Activated CD4-positive, CD25-positive, alpha-beta regulatory T cell treated with anti-CD3 and anti-CD28 coated beads, Interleukin-2, amount 50 U/mL, for 16 hours (primary cell): ENCODE results near the gene ZNF750.

Experiments
- DNase-seq: peaks from one replicate; pipeline ENCODE4 v3.0.0-alpha.2; 2020; ENCODE audit warnings: low read depth, low spot score

ZNF750 gene

DNA sequence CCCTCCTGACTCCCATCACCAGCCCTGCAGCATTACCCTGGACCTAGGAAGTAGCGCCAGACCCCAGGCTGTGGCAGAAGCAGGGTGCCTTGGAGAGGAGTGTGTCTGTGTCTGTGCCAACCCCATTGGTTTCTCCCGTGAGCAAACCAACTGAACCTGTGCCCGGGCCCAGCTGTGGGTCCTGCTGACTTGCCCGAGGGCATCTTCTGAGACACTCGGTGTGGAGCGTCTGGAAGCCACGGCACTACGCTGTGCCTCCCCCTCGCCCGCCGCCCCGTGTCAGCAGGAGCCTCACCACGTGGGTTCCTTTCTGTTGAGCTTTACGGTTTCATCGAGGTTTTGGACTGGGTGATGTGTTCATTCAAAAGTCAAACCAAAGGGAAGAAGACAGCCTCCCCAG lies 27.8 kb downstream of the ZNF750 start:
- DNase-seq: no peak

DNA sequence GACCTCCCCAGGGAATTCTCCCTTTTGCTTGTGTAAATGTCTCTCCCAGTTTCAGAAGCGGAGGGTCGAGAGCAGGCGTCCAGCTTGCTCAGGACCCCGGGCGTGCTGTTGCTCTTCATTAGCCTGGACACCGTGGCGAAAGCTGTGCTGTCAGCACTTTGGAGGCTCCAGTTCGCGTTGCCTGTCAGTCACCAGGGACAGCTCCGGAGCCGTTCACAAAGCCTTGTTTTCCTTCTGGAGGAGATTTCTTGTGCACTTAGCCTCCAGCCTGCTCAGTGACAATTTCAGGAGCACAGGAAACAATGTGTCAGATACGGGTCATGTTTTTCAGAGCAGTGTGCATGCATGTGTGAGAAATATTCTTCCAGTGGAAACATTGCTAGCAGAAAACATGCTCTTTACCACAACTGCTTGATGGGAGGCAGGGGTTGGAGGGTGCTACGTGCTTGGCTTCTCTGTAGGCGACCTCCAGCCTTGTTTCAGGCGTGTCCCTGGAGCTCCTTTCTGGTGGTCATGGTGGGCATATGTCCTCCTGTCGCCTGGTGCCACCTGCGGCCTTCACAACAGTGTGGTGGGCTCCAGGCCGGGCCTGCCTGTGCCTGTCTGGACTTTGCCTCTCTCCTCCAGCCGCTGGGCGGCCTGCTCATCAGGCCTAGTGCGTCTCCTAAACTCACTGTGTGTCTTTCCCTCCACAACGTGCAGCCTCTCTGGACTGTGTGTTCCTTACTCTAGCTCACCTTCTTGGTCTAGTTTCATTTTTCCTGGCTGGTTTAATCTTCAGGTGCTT lies 29.0 kb downstream of the ZNF750 start:
- no peak for DNase-seq

DNA sequence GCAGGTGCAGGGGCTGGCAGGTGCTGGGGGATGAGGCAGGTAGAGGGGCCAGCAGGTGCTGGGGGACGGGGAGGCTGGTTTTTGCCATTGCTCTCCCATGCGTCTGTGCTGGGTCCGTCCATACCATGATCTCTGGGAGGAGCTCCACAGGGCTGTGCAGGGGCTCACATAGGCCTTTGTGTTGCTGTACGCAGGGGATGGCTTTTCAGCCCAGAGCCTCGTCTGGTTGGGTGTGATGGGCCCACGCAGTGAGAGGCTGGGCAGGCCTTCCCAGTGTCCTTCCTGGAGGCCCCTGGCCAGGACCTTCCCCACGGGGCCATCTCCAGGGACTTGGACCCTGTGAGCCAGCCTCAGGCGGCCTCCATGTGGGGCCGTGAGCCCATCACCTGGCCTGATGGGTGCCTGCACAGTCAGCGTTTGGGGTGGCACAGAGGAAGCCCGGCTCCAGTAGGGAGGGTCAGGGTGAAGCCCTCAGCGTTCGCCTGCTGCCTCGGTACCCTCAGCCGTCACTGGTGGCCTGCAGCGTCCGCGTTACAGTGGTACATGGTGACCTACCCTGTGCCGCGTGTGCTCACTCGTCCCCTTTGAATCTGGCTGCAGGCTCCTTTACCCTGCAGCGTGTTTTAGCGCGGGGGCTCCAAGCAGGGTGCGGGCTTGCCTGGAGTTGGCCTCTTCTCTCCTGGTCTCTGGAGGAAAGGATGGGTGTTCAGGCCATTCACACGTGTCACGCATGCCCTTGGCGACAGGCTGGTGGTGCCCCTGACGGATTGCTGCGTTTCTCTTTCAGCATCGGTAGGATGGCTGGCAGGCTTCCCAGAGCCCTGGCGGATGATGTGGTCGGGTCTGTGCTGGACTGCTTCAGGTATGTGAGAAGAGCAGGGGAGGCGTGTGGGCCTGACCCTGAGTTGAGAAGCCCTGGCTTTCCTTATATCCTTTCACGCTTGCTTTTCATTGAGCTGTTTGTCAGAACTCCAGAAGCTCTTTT lies 30.6 kb downstream of the ZNF750 start:
- DNase-seq: no peak

DNA sequence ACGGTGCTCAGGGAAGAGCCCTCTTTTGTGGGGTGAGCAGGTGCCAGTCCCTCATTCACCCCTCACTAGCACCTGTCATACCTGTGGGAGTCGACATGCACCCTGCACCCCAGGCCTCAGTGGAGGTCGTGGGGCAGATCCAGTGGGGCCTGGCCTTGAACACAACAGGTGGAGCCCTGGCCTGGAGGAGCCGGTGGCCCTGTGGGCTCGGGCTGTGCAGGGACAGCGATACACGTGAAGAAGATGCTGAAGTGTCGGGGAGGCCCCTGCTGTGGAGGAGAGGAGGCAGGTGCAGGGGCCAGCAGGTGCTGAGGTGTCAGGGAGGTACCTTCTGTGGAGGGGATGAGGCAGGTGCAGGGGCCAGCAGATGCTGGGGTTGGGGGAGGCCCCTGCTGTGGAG lies 31.8 kb downstream of the ZNF750 start:
- DNase-seq: no peak

DNA sequence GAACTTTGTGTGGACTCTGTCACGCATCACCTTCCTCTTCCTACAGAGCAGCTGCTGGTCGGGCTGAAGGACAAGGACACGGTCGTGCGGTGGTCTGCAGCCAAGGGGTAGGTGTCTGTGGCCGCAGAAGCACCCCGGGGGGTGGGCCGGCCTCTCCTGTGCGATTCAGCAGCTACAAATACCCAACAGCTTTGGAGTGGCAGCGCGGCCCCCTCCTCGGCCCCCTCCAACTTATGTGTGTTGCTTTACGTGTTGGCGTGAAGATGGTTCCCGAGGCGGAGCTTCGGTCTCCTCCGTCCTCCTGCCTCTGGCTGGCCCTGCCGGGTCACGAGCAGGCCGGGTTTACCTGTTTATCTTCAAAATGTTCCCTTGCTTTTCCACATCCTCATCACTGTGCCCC lies 32.3 kb downstream of the ZNF750 start:
- no peak for DNase-seq

DNA sequence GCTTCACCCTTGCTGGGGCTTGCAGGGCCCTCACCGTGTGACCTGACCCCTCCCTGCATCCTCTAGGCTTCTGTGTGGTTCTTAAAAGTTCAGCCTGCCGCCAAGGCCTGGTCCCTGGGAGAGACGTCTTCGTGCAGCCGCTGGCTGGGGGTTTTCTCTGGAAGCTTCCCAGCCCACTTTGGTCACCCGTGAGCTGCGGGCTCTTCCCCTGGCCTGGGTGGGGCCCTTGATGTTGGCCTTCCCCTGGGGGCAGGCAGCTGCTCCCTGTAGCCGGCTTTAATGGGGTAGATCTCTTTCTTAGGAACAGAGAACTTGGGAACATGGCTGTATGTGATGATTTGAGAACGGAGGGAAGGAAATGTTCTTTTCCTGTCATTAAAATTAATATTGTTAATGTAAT lies 32.7 kb downstream of the ZNF750 start:
- no peak for DNase-seq

DNA sequence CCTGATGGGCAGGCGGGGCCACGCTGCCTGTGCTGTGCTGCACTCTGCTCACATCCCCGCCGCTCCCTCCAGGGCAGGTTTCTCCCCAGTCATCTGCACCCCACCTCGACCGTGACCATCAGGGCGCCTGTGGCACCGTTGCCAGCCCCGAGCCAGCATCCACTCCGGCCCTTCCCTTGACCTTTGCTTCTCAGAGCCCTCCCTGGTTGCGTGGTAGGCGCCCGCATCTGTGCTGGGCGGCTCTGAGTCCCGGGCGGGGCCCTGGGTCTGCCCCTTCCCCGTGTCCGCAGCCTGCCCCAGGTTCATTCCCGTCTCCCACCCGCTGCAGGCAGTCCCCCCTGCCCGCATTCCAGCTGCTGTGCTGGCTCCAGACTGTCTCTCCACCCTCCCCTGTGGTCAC lies 33.2 kb downstream of the ZNF750 start:
- DNase-seq: no peak

DNA sequence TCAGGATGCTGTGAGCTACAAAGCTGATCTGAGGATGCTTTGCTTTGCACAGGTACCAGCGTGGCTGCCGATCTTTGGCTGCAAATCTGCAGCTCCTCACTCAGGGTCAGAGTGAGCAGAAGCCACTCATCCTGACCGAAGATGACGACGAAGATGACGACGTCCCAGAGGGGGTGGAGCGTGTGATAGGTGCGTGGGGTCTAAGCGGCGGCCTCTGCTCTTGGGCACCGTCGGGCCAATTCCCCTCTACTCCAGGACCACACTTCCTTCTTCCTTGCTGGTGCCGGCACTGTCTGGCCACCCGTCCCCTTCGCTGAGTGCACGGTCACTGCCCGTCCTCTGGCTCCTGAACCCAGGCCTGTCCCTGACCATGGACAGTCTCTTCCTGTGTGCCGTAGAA lies 34.0 kb downstream of the ZNF750 start:
- no peak for DNase-seq

DNA sequence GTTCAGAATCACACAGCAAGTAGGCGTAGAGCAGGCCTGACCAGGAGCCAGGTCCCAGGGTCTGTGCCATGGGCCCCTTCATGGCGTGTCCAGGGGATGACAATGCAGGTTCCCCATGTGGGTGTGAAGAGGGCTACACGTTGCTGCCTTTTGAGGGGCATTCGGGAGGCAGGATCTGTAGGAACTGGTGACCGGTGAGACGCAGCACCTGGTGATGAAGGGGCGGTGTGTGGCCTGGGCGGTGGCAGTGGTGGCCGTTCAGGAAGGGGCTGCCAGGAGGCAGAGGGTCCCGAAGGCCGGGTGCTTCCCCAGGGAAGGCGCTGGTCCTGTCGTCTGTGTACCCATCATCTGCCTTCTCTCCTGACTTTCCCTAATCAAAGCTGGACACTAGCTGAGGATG lies 34.6 kb downstream of the ZNF750 start:
- DNase-seq: no peak

DNA sequence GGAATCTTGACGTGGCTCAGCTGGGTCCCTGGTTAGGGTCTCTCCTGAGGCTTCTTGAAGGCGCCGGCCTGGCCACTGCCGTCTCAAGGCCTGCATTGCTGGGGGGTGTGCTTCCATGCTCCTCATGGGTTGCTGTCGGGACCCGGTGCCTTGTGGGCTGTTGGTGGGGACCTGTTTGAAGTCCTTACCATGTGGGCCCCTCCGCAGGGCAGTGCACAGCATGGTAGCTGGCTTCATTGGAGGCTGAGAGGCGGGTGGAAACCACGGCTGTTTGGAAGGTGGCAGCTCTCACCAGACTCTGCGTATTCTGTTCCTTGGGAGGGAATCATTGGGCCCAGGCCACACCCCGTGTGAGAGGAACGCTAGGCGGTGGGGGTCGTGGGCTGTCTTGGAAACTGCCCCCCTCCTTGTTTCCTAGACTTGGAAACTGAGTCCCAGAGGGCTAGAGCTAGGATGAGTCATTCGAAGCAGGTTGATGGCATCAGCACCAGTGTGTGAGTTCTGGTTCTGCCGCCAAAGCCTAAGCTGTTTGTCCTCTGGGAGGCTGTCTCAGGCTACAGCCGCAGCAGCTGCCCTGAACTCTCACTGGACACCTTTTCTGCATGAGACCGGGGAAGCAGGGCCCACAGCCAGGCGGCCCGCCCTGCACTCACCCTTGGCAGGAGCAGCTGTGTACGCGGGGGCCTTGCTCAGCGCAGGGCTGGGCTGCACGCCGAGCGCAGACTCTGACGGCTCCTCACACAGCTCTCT lies 35.2 kb downstream of the ZNF750 start:
- DNase-seq: no peak

DNA sequence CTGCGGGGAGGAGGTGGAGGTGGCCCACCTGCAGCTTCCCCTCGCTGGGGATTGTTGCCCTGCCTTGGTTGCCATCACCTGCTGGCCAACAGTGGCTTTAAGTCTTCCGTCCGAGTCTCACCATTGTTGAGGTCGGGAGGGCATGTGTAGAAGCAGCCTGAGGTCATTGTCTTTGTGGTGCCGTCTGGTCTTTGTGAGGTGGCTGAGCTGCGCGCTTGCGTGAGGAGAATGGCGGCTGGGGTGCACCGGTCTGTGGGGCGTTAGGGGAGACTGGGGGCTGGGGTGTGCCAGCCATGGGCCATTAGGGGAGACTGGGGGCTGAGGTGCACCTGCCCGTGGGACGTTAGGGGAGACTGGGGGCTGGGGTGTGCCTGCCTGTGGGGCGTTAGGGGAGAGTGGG lies 36.2 kb downstream of the ZNF750 start:
- no peak for DNase-seq

DNA sequence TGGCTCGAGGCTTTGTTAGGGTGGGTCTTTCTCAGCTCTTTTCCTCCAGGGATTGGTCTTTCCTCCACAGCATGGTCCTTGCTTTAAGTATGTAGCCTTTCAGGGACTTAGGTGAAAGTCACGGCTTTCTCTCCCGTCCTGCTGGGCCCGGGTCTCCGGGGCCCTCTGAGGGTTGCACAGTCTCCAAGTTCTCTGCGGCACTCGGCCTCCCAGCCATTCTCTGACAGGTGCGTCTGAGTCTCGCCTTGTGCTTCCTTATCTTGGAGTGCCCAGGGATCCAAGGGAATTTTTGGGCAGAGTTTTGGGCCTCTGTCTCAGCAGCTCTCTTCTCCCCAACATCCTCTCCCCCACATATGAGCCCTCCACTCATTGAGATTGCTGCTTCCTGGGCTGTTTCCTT lies 36.6 kb downstream of the ZNF750 start:
- DNase-seq: no peak

DNA sequence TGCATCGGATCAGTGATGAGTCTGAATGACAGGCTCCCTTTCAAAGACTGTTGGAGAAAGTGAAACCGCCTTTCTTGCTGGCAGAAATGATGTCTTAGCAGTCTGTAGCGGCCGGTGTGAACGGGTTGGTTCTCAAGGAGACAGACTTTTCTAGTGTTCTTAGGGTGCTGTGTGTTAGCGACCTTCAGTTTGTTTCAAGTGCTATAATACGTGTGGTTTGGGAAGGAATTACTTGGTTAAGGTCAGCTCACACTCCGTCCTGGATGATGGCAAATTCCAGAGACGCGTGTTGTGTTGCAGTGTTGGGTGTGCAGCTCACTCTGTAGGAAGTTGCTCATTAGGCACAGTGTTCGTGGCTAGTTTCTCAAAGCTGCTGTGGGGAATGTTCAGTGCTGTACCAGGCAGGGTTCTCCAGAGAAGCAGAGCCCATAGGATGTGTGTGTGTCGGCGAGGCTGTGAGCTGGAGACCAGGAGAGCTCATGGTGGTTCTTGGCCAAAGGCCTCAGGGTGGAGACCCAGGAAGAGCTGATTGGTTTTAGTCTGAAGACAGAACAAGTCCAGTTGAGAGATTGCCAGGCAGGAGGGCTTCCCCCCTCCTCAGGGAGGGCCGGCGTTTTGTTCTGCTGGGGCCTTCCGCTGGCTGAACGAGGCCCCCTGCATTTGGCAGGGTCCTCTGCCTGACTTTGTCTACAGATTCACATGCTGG lies 37.6 kb downstream of the ZNF750 start:
- no peak for DNase-seq

DNA sequence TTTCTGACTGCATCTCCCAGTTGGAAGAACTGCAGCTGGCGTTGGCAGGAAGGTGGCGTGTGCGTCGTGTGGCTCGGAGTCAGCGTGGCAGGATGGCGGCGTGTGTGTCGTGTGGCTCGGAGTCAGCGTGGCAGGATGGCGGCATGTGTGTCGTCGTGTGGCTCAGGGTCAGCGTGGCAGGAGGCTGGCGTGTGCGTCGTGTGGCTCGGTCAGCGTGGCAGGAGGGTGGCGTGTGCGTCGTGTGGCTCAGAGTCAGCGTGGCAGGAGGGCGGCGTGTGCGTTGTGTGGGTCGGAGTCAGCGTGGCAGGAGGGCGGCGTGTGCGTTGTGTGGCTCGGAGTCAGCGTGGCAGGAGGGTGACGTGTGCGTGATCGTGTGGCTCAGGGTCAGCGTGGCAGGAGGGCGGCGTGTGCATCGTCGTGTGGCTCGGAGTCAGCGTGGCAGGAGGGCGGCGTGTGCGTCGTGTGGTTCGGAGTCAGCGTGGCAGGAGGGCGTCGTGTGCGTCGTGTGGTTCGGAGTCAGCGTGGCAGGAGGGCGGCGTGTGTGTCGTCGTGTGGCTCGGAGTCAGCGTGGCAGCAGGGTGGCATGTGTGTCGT lies 38.3 kb downstream of the ZNF750 start:
- no peak for DNase-seq

DNA sequence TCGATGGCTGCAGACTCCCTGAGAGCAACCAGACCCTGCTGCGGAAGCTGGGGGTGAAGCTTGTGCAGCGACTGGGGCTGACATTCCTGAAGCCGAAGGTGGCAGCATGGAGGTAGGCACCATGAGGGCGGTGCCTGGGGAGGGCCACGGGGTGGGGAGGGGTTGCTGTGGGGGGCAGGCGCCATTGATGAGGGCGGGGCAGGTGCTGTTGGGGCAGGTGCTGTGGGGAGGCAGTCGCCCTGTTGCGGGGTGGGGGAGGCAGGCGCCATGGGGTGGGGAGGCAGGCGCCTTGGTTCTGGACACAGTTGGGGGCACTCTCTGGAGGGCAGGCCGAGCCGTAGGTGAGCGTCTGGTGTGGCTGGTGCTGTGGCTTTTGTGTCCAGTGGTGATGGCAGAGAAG lies 38.9 kb downstream of the ZNF750 start:
- no peak for DNase-seq

DNA sequence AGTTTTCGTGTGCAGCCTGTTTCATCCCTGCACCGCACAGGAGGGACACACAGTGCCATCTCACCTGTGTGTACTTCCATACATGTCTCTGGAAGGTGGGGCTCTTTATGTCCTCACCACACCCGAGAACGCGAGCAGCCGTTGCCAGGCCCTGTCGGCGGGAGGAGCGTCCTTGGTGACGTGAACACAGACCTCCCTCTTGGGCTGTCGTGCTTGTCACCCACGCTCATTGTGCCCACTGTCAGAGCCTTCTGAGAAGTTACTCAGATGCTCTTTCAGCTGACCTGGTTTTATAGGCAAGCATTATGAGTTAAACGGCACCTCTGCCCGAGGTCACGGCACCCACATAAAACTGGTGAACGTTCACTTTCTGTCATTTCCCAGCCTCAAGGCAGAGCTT lies 40.2 kb downstream of the ZNF750 start:
- DNase-seq: no peak

DNA sequence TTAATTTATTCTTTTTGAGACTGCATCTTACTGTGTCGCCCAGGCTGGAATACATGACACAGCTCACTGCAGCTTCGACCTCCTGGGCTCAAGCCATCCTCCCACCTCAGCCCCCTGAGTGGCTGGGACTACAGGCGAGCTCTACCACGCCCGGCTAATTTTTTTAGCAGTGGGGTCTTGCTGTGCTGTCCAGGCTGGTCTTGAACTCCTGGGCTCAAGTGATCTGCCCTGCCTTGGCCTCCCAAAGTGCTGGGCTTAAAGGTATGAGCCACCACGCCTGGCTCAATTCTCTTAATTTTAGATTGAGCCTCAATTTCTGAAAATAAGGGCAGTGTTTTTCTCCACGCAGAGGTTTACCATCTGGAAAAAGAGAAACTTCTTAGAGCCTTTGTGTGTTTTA lies 41.1 kb downstream of the ZNF750 start:
- DNase-seq: no peak

DNA sequence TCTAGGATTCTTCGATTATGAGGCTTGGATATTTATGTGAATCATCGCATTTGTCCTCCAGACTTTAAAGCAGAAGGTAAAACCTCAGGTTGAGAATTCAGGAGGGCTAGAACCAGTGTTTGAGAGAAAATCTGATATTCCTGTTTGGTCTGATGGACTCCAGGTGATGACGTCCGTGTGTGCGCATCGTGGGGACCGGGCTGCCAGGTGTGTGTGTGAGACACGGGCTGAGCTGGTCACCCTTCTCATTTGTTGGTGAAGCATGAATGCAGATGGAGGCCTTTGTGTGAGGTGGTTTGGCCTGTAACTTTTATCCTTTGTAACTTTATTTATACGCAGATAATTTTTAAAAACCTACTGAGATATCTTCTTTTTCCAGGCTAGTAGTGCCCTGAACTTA lies 42.8 kb downstream of the ZNF750 start:
- no peak for DNase-seq

DNA sequence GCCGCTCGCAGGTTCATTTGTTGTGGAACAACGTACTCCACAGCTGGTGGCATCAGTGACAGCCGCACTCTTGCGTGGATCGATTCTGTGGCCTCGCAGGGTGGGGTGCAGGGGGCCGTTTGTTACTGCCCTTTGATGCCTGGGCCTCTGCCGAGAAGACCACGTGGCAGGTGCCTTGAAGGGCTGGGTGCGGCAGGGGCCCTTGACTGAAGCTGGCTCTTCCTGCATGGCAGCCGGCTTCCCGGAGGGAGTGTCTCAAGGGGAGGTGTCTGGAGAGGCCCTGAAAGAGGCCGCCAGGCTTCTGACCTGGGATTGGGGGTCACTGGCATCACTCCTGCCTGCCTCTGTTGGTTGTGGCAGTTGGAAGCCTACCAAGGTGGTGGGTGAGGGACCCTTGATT lies 44.2 kb downstream of the ZNF750 start:
- DNase-seq: no peak

DNA sequence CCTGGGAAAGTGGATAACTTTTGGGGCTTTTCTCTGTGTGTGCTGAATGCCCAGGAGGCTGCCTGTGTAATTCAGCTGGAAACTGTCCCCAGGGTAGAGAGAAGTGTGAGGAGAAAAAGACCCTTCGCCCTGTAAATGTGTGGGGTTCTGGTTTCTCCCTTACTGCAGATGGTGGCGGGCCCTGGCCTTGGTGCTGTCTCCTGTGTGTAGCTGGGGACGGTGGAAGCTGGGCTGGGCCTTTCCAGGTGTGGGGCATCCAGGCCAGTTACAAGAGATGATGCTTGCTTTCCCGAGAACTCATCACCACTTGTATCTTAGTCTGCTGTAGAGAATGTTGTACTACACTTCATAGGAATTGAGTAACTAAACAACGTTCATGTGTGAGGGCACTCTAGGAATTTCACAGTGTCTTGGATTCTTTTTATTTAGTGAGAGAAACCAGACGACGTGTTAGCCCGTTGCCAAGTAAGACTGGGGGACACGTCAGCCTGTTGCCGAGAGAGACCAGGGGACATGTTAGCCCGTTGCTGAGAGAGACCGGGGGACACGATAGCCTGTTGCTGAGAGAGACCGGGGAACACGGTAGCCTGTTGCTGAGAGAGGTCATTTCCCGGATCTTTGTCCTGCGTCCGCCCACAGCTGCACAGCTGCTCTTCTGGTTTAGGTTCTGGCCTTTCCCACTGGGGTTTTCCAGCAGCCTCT lies 44.9 kb downstream of the ZNF750 start:
- no peak for DNase-seq
